Uterus (tissue), 2 donors: ENCODE data around the gene ARHGEF11.

Experiments used
- CTCF ChIP-seq, 4 experiments: fragments of 200-600 bp in 2 of 4; fragments of 450-650 bp in 2 of 4; sonication (generic) in 2 of 4; IDR thresholded peaks; one replicate each; pipeline ENCODE4 v1.5.1; 2016 to 2019; ENCODE audit warnings: antibody characterized with exemption in 4 of 4, mild to moderate bottlenecking in 2 of 4, moderate library complexity in 1 of 4
- POLR2A ChIP-seq, 2 donors: fragments of 450-650 bp; IDR thresholded peaks; one replicate each; pipeline ENCODE4 v1.6.1; 2016; ENCODE audit warnings: antibody characterized with exemption in 2 of 2, mild to moderate bottlenecking in 1 of 2, moderate library complexity in 1 of 2

GRCh38 chr1:156911577-156912298 lies 133.8 kb downstream of the ARHGEF11 start:
- TF ChIP-seq CTCF (IDR thresholded peaks at IDR 0.05) (no peak), POLR2A (IDR thresholded peaks at IDR 0.05) (no peak)
